Small intestine (tissue), 7 donors: ENCODE measurements around the gene RHOF. TPM values are rescaled to one million over a fixed set of nuclear protein-coding genes. Genes with fewer than 3 reads are reported as not detected.

Experiments used
- DNase-seq, 2 donors: peaks; one replicate each; pipeline versions ENCODE4 v3.0.0 to v3.0.0-alpha.2; 2013
- FAIRE-seq: peaks from 2 replicates; lab custom pipeline; 2012; peaks lifted over from hg19 to GRCh38; lab: Jason Lieb, UNC
- H3K27ac ChIP-seq, 3 donors: one replicate each; pipeline ENCODE4 v1.5.1; 2013; ENCODE audit warnings: low read length in 2 of 3, mild to moderate bottlenecking in 2 of 3, control low read depth in 1 of 3, inconsistent platforms in 1 of 3, low read depth in 1 of 3, moderate library complexity in 1 of 3
- H3K27me3 ChIP-seq, 3 donors: one replicate each; pipeline ENCODE4 v1.6.1; 2013; ENCODE audit warnings: low read length in 3 of 3, inconsistent platforms in 1 of 3; ENCODE audit not compliant: control insufficient read depth in 3 of 3, insufficient read depth in 3 of 3
- H3K36me3 ChIP-seq, 3 donors: one replicate each; pipeline ENCODE4 v1.6.1; 2013; ENCODE audit warnings: low read length in 3 of 3, inconsistent platforms in 1 of 3, low read depth in 1 of 3, mild to moderate bottlenecking in 1 of 3, moderate library complexity in 1 of 3; ENCODE audit not compliant: control insufficient read depth in 3 of 3, insufficient read depth in 2 of 3
- H3K4me1 ChIP-seq, 3 donors: one replicate each; pipeline ENCODE4 v1.6.1; 2013; ENCODE audit warnings: low read length in 2 of 3, inconsistent platforms in 1 of 3, low read depth in 1 of 3, mild to moderate bottlenecking in 1 of 3, moderate library complexity in 1 of 3; ENCODE audit not compliant: control insufficient read depth in 3 of 3, insufficient read depth in 2 of 3
- H3K4me3 ChIP-seq, 3 donors: one replicate each; pipeline ENCODE4 v1.5.1; 2013; ENCODE audit warnings: low read length in 3 of 3, control low read depth in 1 of 3, inconsistent platforms in 1 of 3, low read depth in 1 of 3, mild to moderate bottlenecking in 1 of 3, moderate library complexity in 1 of 3
- H3K9me3 ChIP-seq, 2 donors: one replicate each; pipeline ENCODE4 v1.6.1; 2013; ENCODE audit warnings: low read depth in 1 of 2, low read length in 1 of 2; ENCODE audit not compliant: control insufficient read depth in 2 of 2, insufficient read depth in 1 of 2
- WGBS, 3 donors: extraction: QIAGEN DNeasy Blood & Tissue Kit; methylation state at CpG; one replicate each; pipeline ENCODE4 v1.1.7; 2013; 5-methylcytosine and 5-hydroxymethylcytosine counted together
- polyA plus RNA-seq, 4 donors: library from polyadenylated mRNA; stranded (reverse) in 3 of 4; unstranded in 1 of 4; fragments of 200-250 nt in 3 of 4; fragments of 120-200 nt in 1 of 4; gene quantifications; one replicate each; pipeline versions ENCODE4 v1.2.1 to v1.2.3, GENCODE V29; 2013
- donor health status: healthy with polysubstance abuse.
- donor health status: control.
- donor health status: control.
- donor health status: Bipolar disorder and iron deficiency.
- donor health status: healthy.

The RHOF gene
- polyA plus RNA-seq, 4 donors = 13.3 to 75.9 (median 43.6) TPM

DNA sequence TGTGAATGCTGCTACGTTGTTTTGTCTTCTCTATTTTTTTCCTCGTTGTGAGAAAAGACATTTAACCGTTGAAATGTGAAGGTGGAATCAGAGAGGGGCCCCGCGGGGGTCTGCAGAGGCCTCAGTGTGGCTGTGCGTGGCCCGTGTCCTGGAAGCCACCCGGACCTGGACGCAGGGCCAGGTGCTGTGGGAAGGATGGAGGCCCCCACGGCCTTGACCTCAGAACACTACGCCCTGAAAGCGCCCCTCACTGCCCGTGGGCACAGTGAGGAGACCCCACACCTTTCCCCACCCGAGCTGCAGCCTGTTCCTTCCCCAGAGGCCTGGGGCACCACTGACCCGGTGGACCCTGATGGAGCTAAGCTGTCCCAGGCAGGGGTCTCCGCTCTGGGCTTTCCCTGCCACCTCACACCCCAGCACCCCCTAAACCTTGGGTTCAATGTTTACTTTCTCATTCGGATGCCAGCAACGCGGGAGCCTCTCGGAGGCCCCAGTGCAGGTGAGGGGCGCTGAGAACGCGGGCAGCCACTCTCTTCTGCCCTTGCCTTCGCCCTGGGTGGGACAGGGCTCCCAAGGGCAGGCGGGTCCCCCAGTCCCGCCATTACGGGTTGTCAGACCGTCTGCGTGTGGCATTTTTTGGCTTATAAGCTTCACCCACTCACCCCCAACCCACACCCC lies 37.2 kb upstream of the RHOF start:
- DNase-seq (no peak), FAIRE-seq (no peak)
- H3K4me1 ChIP-seq = no peaks in the 10 kb centered on the region
- H3K27me3 ChIP-seq = no peaks in the 10 kb centered on the region
- no peak overlapping the region for H3K4me3 ChIP-seq
- H3K36me3 ChIP-seq = peaks cover 20 to 58% (median 35%) of the 10 kb centered on the region in 3 donors
- no peaks in the 10 kb centered on the region for H3K9me3 ChIP-seq
- H3K27ac ChIP-seq = no peak overlapping the region
- 89 to 91% (median 91%) methylated on average over 28 to 29 of the region's 29 CpGs for WGBS, 3 donors

DNA sequence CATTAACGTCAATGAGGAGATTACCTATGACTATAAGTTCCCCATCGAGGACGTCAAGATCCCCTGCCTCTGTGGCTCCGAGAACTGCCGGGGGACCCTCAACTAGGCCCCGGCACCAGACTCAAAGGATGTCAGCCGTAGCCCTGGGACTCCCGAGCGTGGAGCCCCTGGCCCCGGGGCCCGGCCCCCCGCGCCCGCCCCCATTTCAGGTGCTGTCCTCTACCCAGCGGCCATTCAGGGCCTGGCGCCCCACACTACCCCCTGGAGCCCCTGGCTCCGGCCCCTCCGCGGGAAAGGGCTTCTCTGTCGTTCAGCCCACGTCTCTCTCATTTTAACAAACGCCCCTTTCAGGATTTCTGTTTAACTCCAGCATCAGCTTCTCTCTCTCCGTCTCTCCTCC lies 36.6 kb upstream of the RHOF start:
- Histone ChIP-seq H3K27ac (no peak overlapping the region), H3K4me1 (no peaks in the 10 kb centered on the region), H3K27me3 (no peaks in the 10 kb centered on the region), H3K36me3 (peaks cover 20 to 64% (median 37%) of the 10 kb centered on the region in 3 donors), H3K9me3 (no peaks in the 10 kb centered on the region), H3K4me3 (no peak overlapping the region)
- no peak for FAIRE-seq
- WGBS, 3 donors = 92 to 94% (median 94%) methylated on average over 23 of the region's 23 CpGs
- no peak for DNase-seq

DNA sequence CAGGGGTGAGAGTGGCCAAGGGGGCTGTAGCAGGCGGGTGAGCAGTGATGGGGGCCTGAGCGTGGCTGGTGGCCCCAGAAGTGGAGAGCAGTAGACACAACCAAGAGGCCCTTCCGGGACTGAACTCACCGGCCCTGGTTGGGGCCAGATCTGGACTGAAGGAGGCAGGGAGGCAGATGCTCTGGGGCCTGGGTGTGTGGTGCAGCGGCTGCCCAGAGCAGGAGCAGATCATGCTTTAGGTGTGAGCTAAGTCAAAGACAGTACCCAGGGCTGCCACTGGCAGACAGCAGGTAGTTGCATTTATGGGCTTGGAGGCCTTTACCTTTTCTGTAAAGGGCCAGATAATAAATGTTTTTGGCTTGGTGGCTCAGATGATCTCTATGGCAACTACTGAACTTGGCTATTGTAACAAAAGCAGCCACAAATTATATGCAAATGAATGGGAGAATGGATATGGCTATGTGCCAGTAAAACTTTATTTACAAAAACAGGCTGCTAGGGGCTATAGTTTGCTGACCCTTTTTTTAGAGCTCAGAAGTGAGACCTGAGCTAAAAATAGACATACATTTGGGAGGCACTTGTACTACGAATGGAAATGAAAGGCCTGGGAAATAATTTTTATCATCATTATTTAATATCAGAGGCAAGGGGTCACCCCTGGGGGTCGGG lies 35.9 kb upstream of the RHOF start:
- DNase-seq = no peak
- WGBS, 3 donors = 85 to 90% (median 88%) methylated on average over 7 of the region's 7 CpGs
- Histone ChIP-seq H3K4me3 (no peak overlapping the region), H3K9me3 (no peaks in the 10 kb centered on the region), H3K4me1 (no peaks in the 10 kb centered on the region), H3K36me3 (peaks cover 20 to 71% (median 42%) of the 10 kb centered on the region in 3 donors), H3K27me3 (no peaks in the 10 kb centered on the region), H3K27ac (no peak overlapping the region)
- FAIRE-seq = no peak

DNA sequence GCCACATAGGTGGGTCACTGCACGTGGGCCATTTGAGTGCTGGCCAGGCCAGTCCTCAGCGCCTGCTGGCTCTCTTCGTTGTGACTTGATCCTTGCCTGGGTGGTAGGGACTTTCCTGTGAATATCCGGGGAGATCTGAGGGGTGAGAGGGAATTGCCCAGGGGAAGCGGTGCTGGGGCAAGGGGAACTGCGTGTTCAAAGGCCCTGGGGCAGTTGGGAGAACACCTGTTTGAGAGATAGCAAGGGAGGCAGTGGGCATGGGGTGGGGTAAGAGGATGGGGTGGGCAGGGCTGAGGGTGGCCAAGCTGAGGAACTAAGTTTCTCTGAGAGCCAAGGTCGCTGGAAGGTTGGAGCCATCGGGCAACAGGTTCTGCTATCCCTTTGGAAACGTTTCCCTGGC lies 35.3 kb upstream of the RHOF start:
- no peak overlapping the region for H3K4me3 ChIP-seq
- no peaks in the 10 kb centered on the region for H3K9me3 ChIP-seq
- peaks cover 20 to 76% (median 43%) of the 10 kb centered on the region in 3 donors for H3K36me3 ChIP-seq
- 86 to 91% (median 89%) methylated on average over 9 of the region's 9 CpGs for WGBS, 3 donors
- DNase-seq = no peak
- FAIRE-seq = no peak
- H3K4me1 ChIP-seq = no peaks in the 10 kb centered on the region
- H3K27me3 ChIP-seq = no peaks in the 10 kb centered on the region
- H3K27ac ChIP-seq = no peak overlapping the region

DNA sequence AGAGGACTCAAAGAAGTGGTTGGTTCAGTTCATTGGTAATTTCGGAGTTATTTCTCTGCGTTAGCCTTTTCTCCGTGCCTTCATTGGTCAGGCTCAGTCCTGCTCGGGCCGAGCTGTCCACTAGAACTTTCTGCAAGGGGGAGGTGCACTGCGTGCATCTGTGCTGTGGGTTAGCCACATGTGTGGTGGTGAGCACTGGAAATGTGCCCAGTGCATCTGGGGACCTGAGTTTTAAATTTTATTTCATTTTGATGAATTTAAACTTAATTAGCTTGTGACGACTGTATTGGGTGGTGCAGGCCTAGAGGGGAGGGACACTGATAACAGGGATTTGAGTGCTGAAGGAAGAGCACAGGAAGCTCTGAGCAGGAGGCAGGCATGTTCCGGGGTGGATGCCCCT lies 34.8 kb upstream of the RHOF start:
- FAIRE-seq = no peak
- H3K27ac ChIP-seq = no peak overlapping the region
- H3K4me1 ChIP-seq = no peaks in the 10 kb centered on the region
- no peaks in the 10 kb centered on the region for H3K9me3 ChIP-seq
- DNase-seq = no peak
- no peak overlapping the region for H3K4me3 ChIP-seq
- 93 to 98% (median 94%) methylated on average over 8 of the region's 8 CpGs for whole genome bisulfite sequencing, 3 donors
- H3K36me3 ChIP-seq = peaks cover 24 to 81% (median 49%) of the 10 kb centered on the region in 3 donors
- no peaks in the 10 kb centered on the region for H3K27me3 ChIP-seq

DNA sequence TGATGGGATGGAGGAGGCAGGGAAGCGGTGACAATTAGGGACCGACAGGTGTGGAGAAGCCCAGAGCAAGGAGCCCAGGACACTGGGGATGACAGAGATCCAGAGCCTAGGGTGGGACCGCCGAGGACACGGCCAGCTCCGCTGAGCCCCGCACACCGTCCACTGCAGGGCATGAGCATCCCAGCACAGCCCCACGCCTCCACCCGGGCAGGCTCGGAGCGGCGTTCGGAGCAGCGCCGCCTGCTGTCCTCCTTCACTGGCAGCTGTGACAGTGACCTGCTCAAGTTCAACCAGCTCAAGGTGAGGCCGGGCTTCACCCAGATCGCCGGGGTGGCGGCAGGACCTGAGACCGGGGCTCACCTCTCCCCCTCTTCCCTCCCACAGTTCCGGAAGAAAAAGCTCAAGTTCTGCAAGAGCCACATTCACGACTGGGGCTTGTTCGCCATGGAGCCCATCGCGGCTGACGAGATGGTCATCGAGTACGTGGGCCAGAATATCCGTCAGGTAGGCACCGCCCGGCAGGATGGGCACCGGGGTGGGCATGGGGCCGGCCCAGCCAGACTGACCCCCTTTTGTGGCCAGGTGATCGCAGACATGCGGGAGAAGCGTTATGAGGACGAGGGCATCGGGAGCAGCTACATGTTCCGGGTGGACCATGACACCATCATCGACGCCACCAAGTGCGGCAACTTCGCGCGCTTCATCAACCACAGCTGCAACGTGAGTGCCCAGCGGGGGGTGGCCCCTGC lies 34.0 kb upstream of the RHOF start:
- WGBS, 3 donors = 94 to 96% (median 95%) methylated on average over 47 to 48 of the region's 48 CpGs
- FAIRE-seq = no peak
- Histone ChIP-seq H3K36me3 (peaks cover 30 to 88% (median 52%) of the 10 kb centered on the region in 3 donors), H3K27ac (no peak overlapping the region), H3K27me3 (no peaks in the 10 kb centered on the region), H3K4me1 (no peaks in the 10 kb centered on the region), H3K9me3 (no peaks in the 10 kb centered on the region), H3K4me3 (no peak overlapping the region)
- no peak for DNase-seq

DNA sequence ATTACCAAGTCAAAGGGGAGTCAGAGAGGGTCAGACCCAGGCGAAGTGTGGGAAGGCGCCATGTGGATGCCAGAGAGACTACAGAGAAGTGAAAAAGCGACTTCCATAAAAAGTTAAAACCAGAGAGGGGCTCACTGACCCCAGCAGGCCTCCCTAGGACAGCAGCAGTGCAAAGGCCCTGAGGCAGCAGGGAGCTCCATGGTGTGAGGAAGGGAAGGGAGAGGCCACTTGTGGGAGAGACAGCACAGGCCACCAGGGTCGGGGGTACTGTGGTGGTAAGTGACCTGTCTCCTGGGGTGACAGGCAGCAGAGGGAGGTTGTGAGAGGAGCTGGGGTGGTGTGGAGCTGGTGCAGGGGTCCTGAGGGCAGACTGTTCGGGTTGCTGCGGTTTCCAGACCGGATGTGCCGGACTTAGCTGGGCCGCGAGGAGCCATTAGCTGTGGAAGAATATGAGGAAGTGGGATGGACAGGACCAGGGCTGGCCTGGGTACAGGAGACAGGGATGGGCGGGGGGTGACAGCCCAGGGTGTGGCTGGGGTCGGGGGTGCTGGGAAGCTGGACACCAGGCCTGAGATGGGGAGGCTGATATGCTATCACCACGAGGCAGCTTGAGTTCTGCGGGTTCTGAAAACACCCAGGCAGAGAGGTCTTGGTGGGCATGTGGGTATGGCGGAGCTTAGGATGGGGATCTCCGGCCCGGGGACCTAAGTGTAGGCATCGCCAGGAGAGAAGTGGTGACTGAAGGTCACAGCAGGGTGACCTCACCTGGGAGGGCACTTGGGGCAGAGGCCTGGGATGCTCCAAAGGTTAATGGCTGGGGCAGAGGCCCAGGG lies 33.0 kb upstream of the RHOF start:
- no peaks in the 10 kb centered on the region for H3K4me1 ChIP-seq
- H3K36me3 ChIP-seq = peaks cover 32 to 92% (median 49%) of the 10 kb centered on the region in 3 donors
- FAIRE-seq (no peak), DNase-seq (no peak)
- no peaks in the 10 kb centered on the region for H3K9me3 ChIP-seq
- no peak overlapping the region for H3K4me3 ChIP-seq
- H3K27me3 ChIP-seq = no peaks in the 10 kb centered on the region
- 84 to 90% (median 85%) methylated on average over 18 of the region's 18 CpGs for WGBS, 3 donors
- H3K27ac ChIP-seq = no peak overlapping the region

DNA sequence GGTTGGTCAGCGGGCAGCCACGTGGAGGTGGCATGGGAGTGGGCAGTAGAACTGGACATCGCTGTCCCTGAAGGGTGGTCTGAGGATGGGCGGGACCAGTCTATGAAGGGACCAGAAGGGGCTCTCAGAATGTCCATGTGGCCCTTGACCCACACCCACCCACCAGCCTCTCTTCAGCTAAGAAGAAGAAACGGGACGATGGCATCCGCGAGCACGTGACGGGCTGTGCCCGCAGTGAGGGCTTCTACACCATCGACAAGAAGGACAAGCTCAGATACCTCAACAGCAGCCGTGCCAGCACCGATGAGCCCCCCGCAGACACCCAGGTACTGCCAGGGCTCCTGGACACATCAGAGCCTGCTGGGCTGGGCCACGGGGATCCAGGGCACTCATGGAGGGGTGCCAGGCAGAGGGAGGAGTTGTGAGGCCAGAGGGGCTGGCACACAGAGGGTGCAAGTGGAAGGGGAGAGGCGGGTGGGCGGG lies 31.6 kb upstream of the RHOF start:
- WGBS, 3 donors = 92 to 95% (median 93%) methylated on average over 18 of the region's 18 CpGs
- Histone ChIP-seq H3K27ac (no peak overlapping the region), H3K9me3 (no peaks in the 10 kb centered on the region), H3K4me3 (no peak overlapping the region), H3K36me3 (peaks cover 31 to 94% (median 43%) of the 10 kb centered on the region in 3 donors), H3K4me1 (no peaks in the 10 kb centered on the region), H3K27me3 (no peaks in the 10 kb centered on the region)
- DNase-seq = no peak
- FAIRE-seq = no peak
